ENCODE measurements around the gene ZNF782.

- no peak for TF ChIP-seq EZH2 (IDR thresholded peaks at IDR 0.05; ENCODE audit: insufficient read depth, poor library complexity, severe bottlenecking)
- TF ChIP-seq EZH2phosphoT487 (IDR thresholded peaks at IDR 0.05; ENCODE audit: insufficient read depth, low read depth) = no peak
Measured at GRCh38 chr9:96853781-96854650, at the start of gene ZNF782.
